ENCODE data around the gene NDRG3. TPM values are rescaled to one million over a fixed set of nuclear protein-coding genes. Genes with fewer than 3 reads are reported as not detected.

NDRG3 gene
- total and polyA plus RNA-seq, 2 donors (not counting 3 experiments of a cell fraction or from before 2014, with no cell fraction given): 25.7 to 27.7 TPM

DNA sequence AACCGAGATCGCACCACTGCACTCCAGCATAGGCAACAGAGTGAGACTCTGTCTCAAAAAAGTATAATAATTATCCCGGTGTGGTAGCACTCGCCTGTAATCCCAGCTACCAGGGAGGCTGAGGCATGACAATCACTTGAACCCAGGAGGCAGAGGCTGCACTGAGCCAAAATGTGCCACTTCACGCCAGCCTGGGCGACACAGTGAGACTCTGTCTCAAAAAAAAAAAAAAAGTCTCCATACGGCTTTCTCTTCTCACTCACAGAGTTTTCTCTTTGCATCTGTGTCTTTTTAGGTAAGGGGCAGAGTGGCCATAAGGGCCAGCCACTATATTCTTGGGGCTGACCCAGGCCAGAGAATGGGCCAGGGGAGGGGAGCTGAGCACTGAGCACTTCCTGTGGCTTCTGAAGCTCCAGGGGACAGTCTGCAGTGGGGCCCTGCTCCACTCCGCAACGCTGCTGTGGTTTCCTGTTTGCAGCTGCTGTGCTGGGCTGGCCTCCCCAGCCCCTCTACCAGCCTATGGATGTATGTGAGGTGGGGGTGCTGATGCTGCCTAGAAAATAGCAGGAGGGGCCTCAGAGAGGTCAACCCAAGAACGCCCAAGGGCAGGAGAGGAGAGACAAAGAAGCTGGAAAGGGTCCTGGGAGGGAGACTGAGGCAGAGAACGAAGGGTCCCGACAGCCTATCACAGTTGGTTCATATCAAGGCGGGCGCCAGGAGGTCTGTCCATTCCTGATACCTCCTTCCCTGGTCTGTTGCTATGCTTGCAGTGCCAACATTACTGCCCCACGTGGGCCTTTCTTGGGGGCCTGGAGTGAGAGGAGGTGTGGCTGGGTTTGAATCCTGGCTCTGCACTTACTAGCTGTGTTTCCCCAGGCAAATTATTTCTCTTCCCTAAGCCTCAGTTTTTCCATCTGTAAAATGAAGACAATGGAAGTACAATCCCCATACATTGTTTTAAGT, 115.9 kb downstream of the NDRG3 start:
- no peak overlapping the region for H3K4me3 ChIP-seq (replicated peaks in 1 of 3; ENCODE audit: insufficient read depth in 1 of 3, low read depth in 1 of 3, low read length in 3 of 3)
- POLR2A ChIA-PET: no interaction called here
- H3K79me2 ChIP-seq (ENCODE audit: control insufficient read depth, insufficient read depth, low read length): no peaks in the 10 kb centered on the region
- H2AFZ ChIP-seq (ENCODE audit: low read depth, low read length): no peak overlapping the region
- no peaks in the 10 kb centered on the region for H3K4me1 ChIP-seq (ENCODE audit: control insufficient read depth, extremely low read depth, insufficient read depth, low read length)
- no peak overlapping the region for H3K27ac ChIP-seq (ENCODE audit: insufficient read depth, low read depth, low read length)
- no peak for DNase-seq (ENCODE audit: low read depth, low spot score)
- intact Hi-C loops (cut with micrococcal nuclease) (no loop called here), dilution Hi-C loops (cut with MboI; ENCODE audit: extremely low pct_ligation_motif_present, low sequenced_read_pairs) (no loop called here)
- H3K4me2 ChIP-seq (ENCODE audit: insufficient read depth, low read length): no peak overlapping the region
- H4K20me1 ChIP-seq (replicated peaks; ENCODE audit: control insufficient read depth, extremely low read depth, insufficient read depth, low read length): no peaks in the 10 kb centered on the region
- CTCF ChIA-PET: no interaction called here
- TF ChIP-seq EZH2 (IDR thresholded peaks at IDR 0.05; ENCODE audit: borderline replicate concordance, low read depth, low read length, severe bottlenecking): no peak
- no peak for TF ChIP-seq JUN (IDR thresholded peaks at IDR 0.05; ENCODE audit: borderline replicate concordance, insufficient read depth, insufficient read length, low read depth)
- no peak for TF ChIP-seq FOS (IDR thresholded peaks at IDR 0.05; ENCODE audit: borderline replicate concordance, insufficient read depth, low read length)
- TF ChIP-seq MYC (IDR thresholded peaks at IDR 0.05; ENCODE audit: low read depth, low read length): no peak
- TF ChIP-seq MAX (IDR thresholded peaks at IDR 0.05; ENCODE audit: insufficient read depth, insufficient read length): no peak
- TF ChIP-seq POLR2A (IDR thresholded peaks at IDR 0.05; ENCODE audit: low read depth, low read length): no peak
- TF ChIP-seq GATA2 (IDR thresholded peaks at IDR 0.05; ENCODE audit: insufficient read depth, insufficient read length, low read depth, low read length): no peak
- TF ChIP-seq POLR2AphosphoS5 (IDR thresholded peaks at IDR 0.05; ENCODE audit: insufficient read depth, low read depth, low read length): no peak
- no peak for TF ChIP-seq CTCF (IDR thresholded peaks at IDR 0.05; ENCODE audit: extremely low read depth in 1 of 2, insufficient read depth in 1 of 2, low read depth in 1 of 2, low read length in 2 of 2)
- H3K36me3 ChIP-seq (ENCODE audit: control insufficient read depth in 2 of 2, extremely low read depth in 1 of 2, insufficient read depth in 2 of 2, low read length in 2 of 2): no peaks in the 10 kb centered on the region
- H3K9me3 ChIP-seq (replicated peaks; ENCODE audit: control insufficient read depth, insufficient read depth, low read length): no peaks in the 10 kb centered on the region
- FAIRE-seq: no peak
- H3K9me1 ChIP-seq (replicated peaks; ENCODE audit: control insufficient read depth, extremely low read depth, insufficient read depth, low read length): no peaks in the 10 kb centered on the region
- no peaks in the 10 kb centered on the region for H3K27me3 ChIP-seq (ENCODE audit: control insufficient read depth in 2 of 2, insufficient read depth in 2 of 2, low read length in 2 of 2)
- H3K9ac ChIP-seq (replicated peaks; ENCODE audit: extremely low read depth, insufficient read depth, low read length): no peak overlapping the region
- BruUV-seq (replicated peaks): no TSS peak
